GM11168 (cell line): ENCODE data around the gene CACNB1.

ENCODE experiments used
- in situ Hi-C: fragments of 300-500 bp; cut with MboI; formaldehyde crosslinking; loops from one replicate; pipeline ENCODE4 v1.12.0; 2022; ENCODE audit warnings: low sequenced_read_pairs; ENCODE audit not compliant: unreplicated experiment

The CACNB1 gene

DNA sequence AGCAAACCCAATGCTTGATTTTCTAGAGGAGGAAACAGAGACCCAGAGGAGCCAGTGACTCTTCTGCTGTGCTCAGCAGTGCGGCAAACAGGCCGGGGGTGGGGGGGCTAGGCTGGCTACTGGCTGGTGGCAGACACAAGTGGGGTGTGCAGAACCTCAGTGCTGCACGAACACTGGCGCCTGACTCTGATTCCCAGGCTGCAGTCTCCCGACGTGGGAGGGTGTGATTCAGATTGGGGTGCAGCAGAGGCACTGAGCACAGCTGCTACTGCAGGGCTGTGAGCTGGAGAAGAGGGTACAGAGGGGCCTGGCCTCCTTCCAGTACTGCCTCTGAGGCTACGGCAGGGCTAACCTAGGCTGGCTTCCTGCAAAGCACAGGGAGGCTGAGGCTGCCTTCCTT lies 10.7 kb upstream of the CACNB1 start:
- in situ Hi-C loops = loop anchor here (5.0 kb wide), 1 partner anchor 34 kb away; no protein-coding TSS in a partner anchor

DNA sequence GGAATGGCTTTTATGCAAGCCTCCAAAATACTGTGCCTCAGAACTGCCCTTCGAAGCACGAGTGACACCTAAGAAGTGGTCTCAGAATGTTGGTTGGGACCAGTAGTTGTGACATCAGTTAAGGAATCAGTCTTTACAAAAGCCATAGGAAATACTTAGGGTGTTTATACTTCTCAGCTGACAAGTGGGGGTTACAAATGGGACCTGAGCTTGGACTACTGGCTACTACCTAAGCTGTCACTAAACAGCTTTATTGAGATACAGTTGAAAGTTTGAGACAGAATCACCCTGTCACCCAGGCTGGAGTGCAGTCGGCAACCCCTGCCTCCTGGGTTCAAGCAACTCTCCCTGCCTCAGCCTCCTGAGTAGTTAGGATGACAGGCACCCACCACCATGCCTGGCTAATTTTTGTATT lies 7.7 kb upstream of the CACNB1 start:
- in situ Hi-C loops = loop anchor here (5.0 kb wide), 1 partner anchor 37 kb away; no protein-coding TSS in a partner anchor

DNA sequence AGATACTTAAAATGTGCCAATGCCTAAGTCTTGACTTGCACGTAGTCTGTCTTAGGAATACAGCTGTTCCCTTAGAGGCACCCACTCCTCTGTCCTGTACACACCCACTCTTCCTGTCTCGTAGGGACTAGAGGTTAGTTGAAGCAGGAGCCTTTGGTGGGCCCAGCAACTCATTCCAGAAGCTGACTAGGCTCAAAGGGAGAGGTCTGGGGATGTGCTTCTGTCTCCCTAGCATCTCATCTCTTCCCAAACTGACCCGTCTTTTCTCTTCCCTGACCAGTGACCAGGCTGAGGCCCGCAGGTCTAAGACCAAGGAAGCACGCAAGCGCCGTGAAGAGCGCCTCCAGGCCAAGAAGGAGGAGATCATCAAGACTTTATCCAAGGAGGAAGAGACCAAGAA lies 6.8 kb upstream of the CACNB1 start:
- in situ Hi-C loops = no loop called here

DNA sequence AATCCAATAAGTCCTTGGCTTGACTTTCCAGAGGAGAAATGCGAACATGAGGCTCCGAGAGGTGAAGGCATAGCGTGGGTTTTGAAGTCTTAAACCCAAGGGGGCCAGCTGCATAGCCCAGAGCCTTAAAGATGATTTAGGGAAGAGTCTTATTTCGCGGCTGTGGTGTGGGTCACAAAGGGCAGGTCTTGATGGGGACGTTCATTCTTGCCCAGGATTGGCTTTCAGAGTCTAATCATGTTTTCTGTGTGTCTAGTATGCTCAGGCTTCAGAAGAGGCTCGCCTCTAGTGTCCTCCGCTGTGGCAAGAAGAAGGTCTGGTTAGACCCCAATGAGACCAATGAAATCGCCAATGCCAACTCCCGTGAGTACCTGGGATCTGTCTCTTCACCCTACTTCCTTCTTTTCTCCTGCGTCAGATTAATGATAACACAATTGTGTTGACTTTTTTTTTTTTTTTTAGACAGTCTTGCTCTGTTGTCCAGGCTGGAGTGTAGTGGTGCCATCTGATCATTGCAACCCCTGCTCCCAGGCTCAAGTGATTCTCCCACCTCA lies 3.6 kb upstream of the CACNB1 start:
- in situ Hi-C loops = no loop called here

DNA sequence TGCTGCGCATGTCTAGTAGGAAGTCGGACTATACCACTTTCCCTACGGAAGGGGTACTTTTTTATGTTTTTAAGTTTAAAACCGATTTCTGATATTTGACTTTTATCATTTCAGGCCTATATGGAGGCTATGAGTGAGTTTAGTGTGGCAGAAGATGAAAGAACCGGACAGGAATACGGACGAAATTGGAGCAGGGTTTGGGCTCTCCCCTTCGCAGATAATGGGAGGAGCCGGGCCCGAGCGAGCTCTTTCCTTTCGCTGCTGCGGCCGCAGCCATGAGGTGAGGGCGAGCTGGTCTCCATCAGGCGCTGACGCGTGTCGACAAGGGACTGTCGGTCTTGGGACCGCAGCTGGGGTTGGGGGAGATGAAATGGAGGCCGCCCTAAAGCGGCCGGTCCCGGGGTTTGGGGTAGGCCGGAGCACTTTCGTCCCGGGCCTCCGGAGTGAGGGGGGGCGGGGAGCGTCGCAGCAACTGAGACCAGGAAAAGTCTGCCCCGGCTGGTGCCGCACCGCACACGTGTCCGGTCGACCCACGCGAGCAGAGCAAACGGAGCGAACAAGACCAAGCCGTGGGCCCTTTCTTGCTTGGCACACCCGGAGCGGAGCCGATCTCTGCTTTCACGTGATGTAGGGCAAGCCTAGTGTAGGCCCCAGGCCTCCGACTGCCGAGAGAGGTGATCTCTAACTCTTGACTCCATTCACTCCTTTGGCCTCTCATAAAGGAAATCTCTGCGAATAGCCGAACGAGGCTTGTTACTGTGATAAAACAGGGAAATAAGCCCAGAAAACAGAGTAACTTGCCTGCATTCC lies 2.8 kb upstream of the CACNB1 start, which contains the start of gene RPL19:
TSS of gene RPL19 (plus strand) at position 214 of the 810 bp plus-strand sequence. CDS start at position 276, 62 bp downstream.
- in situ Hi-C loops = no loop called here

DNA sequence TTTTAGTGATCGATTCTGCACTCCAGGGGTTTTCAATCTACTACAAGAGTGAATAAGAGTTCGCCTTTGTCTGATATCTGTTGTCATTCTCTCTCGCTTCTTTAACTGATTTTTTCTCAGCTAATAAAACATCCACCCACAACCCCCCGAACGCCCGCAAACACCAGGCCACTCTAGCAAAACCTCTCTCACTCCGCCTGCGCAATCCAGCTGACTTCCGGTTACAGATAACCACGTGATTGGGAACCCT lies 2.3 kb upstream of the CACNB1 start:
- in situ Hi-C loops = no loop called here

DNA sequence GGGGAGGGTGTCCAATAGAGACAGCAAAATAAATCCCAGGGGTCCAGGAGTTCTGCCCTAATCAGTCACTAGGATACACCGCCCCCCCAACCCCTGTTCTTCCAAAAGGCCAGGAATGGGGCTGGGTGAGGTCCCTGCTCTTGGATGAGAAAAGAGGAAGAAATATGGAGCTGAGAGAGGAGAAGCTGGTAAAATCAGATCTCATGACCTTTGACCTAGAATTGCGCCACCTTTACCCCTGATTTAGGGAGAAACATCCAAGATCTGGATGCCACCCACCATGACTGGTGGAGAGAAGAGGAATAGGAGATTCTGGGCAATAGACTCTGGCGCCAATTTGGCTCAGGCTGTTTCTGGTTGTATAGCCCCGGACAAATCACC lies 707 bp upstream of the CACNB1 start:
- in situ Hi-C loops = no loop called here

DNA sequence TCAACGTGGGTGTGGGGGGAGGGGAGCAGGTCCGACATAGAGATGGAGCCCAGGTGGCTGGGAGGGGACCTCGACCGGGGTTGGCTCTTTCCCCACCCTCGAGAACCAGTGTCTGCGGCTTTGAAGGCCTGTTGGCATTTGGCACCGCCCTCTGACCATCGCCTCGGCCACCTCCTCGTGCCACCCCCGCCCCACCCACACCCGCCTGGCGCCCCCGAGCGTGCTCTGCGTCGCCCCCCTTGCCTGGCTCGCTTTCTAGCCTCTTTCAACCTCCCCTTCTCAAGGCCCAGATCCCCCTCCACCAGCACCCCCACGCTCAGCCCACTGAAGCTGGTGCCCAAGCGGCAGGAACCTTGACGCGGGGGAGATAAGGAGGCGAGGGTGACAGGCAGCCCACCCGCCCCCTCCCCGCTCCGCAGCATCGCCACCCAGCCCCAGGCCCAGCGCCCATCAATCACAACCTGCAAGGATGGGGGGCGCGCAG lies 619 bp downstream of the CACNB1 start:
- in situ Hi-C loops = no loop called here

DNA sequence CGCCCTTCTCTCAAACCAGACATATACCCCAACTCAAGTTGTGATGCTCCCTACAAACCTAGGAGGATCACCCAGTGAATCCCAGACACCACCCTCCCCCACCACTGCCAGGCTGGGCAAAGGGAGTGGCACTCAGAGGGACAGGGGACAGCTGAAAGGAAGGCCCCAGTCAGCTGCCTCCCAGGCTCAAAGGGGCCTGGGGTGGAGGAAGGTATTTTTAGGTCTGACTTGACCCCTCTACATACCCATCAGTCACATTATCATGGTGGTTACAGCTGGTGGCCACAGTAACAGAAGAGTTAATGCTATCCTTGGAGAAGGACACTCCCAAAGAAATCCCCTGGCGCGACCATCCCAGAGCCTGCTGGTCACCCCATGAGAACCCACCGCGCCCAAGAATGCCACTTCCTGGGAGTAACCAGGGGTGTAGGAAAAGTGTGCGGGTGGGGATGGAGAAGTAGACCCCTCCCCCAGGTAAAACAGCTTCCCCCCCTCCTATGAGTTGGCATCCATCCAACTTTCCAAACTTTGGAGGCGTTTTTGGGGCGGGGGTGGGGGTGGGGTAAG lies 1.1 kb downstream of the CACNB1 start:
- in situ Hi-C loops = no loop called here

DNA sequence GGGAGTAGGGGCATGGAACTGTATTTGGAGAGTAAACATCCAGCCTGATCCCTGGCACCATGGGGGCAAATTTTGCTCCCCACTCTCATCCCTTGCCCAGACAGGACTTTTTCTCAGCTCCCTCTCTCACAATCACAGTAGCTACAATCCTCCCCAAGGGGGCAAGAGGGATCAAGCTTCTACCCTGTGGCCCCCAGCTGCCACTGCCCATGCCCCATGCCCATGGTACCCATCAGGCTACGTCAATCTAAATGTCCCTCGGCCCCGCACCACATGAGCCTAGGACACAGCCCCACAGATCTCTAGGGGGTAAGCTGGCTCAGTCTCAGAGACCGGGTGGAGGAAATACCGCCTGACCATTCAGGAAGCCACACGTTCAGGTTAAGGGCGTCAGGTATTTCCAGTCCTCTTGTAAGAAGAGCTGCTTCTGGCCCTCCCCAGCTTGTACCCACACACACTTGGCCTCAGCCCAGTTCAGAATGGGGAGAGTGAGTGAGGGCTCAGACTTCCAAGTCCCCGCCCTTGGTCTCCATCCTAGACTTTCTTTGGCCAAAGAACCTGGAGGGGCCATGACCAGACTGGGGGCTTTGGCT lies 1.8 kb downstream of the CACNB1 start:
- in situ Hi-C loops = no loop called here

DNA sequence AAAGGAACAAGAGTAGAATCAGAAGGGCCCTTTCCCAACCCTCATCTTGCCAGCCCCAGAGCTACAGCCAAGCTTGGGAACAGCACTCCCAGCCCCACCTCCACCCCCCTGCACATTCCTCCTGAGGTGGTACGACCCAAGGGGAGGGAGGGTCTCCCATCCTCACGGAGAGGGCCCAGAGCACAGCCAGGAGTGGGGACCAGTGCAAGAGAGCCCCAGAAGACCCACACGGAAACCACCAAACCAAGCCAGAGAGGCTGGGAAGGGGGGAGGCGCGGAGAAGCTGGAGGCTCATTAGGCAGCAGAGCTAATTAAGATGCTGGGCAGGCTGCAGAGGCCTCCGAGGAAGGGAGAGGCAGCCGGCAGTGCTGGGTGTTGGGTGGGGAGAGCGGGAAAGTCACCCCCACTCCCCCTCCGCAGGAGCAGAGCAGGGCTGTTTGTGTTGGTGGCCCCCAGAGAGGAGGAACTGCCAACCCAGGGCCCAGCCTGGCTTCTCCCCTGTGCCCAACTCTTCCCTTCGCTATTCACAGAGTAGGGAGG lies 2.4 kb downstream of the CACNB1 start:
- in situ Hi-C loops = no loop called here

DNA sequence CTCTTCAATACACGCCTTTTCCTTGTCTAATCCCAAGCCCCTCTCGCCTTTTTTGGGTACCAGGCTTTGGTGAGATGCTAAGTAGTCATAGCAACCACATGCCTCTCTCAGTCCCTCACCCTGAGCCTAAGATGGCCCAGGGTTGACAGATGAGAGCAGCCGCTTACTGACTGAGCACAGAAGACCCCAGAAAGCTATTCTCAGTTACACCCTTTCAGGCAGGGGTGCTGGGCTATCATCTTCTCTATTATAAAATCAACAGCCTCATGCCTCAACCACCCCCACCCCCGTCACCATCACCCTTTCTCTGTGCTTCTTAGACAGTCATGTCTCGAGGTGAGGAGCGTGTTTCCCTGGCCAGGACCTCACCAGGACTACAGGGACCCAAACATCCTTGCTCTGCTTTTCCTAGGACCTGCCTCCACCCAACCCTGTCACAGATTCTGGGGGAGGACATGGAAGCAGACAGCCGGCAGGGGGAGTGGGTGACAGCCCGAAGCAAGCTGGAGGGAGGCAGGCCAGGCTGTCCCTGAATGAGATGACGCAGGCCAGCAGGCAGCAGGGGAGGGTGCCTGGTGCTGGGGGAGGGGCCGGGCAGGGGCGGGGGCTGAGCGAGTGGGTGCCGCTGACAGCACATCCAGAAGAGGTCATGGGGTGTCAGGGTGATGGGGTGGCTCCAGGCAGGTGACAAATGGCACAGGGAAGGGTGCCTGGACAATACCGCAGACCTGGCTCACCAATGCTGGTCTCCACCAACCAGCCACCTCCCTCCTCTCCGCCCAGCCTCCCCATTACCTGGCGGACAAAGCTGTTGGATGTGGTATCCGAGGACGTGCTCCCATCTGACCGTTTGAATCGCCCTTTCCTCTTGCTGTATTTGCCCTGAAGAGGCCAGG lies 3.1 kb downstream of the CACNB1 start:
- in situ Hi-C loops = no loop called here

DNA sequence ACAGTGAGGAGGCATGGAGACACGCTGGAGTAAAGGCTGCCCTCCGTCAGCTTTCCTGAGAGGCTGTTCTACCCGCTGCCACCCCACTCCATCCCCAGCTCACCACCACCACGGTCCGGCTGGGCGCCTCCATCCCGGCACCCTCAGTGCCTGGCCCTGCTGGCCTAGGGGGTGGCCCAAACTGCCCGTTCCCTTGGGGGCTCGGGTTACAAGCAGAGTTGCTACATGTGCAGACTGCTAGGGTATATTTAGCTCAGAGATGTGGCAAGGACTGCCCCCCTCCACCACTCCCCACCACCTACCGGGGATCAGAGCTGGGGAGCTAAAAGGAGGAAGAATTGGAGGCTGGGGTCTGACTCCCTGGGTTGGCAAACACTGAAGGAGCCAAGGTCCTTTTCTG lies 4.1 kb downstream of the CACNB1 start:
- in situ Hi-C loops = no loop called here

DNA sequence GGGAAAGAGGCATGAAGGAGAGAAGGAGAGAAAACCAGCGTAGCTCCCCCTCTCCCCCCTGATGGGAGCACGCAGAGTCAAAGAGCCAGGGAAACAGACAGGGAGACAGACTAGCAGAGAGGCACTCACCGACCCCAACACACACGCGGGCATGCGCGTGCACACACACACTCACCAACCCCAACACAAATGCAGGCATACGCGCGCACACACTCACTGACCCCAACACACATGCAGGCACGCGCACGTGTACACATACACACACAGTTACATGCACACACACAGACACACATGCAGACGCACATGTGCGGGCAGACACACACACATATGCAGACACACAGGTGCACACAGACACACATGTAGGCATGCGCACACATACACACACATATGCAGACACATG lies 4.6 kb downstream of the CACNB1 start:
- in situ Hi-C loops = no loop called here

DNA sequence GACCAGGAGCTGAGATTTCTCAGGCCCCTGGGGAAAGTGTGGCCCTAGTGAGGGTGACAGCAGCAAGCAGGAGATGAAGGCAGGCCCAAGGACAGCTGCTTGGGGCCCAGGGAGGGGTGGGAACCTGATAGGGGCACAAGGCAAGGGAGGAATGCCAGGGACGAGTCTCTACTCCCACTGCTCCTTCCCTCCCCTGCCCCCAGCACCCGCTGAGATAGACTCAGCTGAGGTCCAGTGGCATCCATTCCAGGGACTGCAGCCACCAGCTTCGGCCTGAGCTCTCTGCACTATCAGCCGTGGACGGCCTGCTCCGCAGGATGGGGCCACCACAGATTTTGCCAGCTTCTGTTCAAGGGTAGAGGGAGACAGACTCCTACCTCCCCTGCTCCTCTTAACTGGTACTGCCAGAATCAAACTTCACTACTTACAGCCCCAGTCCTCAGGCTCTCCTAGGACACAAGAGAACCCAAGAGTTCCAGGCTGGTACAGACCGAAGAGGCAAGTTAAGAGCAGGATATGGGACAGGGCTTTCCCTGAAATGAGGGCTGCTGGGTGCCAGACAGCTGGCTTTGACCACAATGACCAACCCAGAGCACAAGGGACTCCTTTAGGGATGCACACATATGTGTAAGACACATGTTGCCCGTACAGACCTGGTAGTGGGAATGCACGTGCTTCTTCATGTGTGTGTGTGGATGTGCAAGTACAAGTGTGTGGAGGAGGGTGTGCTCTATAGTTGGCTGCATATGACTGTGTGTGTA lies 5.5 kb downstream of the CACNB1 start:
- in situ Hi-C loops = no loop called here

DNA sequence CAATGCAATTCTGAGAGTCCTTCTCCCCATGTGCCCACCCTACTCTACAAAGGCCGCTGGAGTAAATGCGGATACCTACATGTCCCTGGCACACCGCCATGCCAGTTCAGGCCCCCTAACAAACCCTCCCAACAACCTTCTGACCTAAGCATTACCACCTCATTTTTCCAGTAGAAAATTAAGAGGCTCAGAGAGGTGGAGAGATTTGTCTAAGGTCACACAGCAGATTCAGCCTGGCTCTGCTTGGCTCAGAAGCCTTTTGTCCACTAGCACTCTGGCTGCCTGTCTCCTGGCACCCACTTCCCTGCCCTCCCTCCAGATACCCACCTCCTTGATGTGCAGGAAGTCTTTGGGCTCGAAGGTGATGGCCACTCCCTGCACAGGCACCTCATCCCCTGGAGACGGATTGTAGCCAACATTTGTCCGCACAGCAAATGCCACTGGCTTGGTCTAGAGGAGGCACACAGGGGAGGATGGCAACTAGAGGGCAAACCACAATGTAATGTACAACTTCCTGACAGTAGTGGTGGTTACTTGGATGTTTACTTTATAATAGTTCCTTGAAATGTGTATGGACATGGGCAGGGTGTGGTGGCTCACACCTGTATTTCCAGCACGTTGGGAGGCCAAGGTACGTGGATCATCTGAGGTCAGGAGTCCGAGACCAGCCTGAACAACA lies 10.2 kb downstream of the CACNB1 start:
- in situ Hi-C loops = no loop called here

DNA sequence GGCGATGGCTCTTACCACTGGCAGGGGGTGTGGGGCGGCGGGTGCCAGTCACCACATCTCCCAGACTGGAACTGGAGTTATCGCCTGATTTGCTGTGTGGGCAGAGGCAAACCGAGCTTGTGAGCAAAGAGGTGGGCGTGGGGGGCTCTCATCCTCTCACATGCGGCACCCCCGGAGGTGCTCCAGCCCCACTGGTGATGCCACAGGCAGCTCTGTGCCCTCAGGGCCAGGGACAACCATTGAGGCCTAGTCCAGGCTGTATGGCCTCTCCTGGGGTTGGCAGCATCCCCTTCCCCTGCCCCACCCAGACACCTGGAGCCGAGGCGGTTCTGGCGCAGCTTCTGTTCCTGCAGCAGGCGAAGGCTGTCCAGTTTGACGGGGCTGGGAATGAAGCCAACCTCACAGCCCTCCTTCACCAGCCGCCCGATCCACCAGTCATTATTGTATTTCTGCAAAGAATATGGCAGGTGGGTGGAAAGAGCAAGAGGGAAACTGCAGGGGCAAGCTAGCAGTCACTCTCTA lies 10.9 kb downstream of the CACNB1 start:
- in situ Hi-C loops = no loop called here

DNA sequence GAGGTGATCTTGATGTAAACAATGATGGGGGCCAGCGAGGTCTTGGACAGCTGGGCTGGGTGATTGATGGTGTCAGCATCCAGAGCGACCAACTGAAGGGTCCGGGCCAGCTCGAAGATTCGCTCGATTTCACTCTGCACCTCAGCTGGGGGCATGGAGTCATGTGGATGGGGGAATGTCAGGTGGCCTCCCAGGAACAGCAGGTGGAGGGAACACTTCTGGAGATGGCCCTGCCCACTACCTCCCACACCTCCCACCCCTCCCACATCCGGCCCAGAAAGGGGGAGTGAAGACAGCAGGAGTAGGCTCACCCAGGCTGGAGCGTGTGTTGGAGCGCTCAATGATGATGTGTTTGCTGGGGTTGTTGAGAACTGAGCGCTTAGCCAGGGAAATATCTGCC lies 13.7 kb downstream of the CACNB1 start:
- in situ Hi-C loops = no loop called here

DNA sequence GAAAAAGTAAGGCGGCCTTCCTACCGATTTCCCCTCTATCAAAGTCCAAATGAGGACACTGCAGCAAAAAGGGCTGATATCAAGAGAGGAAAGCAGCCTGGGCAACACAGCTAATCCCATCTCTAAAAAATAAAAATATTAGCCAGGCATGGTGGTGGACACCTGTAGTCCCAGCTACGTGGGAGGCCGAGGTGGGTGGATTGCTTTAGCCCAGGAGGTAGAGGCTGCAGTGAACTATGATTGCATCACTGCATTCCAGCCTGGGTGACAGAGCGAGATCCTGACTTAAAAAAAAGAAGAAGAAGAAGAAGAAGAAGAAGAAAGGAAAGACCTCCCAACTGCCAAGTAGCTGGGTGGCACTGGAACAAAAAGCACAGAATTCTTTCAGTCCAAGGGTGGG lies 14.4 kb downstream of the CACNB1 start:
- in situ Hi-C loops = no loop called here
